ENCODE results near the gene PTGER3.

The PTGER3 gene

GRCh38 chr1:71049951-71050598, 2.5 kb upstream of the PTGER3 start:
- peak; percentile 85 for DNase-seq (ENCODE audit: low spot score)

- DNase-seq (ENCODE audit: low spot score), result no peak
These were observed 553 bp downstream of the PTGER3 start for GRCh38 chr1:71046891-71047634.

DNA sequence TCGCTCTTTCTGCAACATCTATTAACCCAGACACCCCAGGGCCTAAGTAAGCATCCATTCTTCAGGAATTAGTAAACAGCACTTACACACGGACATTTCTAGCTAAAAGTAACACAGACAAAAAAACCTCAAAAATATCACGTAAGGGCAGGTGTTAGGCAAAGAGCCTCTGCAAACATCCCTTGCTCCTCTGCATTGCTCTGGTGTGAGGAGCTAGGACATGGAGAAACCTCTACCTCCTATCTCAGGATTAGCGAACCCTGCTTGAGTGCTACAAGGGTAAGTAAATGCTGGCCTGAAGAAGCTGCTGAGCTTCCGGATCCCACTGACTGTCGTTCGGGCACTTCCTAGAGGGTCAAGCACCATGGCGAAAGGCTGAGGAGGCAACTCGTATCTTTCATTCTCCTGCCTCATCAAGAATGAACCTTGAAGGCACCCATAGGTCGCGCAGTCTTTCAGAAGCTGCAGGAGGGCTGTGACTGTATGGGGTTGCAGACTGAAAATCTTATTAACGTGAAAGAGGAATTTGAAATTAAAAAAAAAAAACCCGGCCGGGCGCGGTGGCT, 2.1 kb downstream of the PTGER3 start:
- no peak for DNase-seq (ENCODE audit: low spot score)

GRCh38 chr1:71044833-71045232, 2.8 kb downstream of the PTGER3 start:
- DNase-seq (ENCODE audit: low spot score), result no peak

DNA sequence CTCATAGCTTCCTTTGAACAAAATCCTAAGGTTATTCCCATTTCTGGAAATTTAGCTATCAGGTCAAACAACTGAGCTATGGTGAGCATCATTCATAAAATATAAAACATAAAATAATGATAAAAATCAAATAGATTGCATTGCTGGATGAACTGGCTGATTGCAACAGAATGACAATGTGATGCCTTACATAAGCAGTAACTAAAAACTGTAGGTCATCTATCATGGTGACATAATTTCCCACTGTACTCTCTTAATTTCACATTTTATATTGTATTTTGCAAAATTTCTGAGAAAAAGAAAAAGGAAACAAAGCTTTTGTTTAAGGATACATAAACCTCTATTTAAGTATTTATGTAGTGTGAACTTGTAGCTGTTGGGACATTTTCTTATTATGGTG, 4.6 kb downstream of the PTGER3 start:
- no peak for DNase-seq (ENCODE audit: low spot score)

DNA sequence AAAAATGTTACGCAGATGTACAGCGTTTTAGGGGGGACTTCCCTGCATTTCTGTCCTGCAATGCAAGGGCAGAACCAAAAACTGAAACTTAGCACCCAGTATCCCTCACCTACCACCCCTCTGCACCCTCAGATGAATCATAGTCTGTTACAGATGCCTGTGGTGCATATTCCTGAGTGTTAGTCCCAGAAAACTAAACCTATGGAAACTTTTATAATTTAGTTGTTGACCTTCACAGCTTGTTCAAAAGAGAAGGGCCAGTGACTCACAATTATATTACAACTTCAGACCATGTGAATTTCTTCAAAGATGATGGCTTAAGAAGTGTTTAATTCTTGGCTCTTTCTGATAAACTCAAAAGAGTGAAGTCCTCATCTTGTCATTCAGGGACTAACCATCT, 5.8 kb downstream of the PTGER3 start:
- no peak for DNase-seq (ENCODE audit: low spot score)

DNA sequence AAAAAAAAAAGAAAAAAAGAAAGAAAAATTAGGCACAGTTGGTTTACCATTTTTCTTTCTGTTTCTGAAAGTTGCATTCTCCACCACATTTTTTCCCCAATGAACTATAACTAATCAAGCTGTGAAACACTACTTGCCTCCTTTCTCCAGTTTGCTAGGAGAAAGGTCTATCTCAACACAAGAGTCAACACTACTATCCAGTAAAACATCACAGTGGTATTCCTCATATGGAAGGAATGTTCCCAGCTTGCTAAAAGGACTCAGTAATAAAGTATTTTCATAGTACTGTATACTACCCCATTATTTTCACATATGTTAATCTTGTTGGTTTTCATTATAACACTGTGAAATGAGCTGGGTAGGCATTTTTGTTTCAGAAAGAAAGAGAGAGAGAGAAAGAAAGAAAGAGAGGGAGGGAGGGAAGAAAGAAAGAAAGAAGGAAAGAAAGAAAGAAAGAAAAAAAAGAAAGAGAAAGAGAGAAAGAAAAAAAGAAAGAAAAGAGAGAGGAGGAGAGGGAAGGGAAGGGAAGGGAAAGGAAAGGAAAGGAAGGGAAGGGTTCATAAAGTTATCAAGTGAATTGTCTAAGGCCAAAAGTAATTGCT, 7.9 kb downstream of the PTGER3 start:
- no peak for DNase-seq (ENCODE audit: low spot score)

DNA sequence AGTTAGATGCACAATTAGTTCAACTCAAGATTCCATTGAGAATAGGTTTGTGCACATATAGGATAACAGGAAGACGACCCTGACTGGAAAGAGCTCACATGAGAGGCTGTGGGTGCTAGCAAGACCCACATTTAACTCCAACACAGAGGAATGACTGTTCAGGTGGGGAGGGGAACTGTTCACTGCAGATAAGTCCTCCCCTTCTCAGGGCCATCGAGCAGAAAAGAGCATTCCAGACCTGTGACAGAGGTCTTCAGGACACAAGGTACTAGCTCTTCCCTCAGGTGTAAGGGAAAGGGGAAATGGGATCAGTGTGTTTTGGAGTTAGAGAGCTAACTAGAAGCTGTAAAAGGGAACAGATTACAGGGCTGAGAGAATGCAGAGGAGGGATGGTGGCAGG, 8.7 kb downstream of the PTGER3 start:
- no peak for DNase-seq (ENCODE audit: low spot score)

DNA sequence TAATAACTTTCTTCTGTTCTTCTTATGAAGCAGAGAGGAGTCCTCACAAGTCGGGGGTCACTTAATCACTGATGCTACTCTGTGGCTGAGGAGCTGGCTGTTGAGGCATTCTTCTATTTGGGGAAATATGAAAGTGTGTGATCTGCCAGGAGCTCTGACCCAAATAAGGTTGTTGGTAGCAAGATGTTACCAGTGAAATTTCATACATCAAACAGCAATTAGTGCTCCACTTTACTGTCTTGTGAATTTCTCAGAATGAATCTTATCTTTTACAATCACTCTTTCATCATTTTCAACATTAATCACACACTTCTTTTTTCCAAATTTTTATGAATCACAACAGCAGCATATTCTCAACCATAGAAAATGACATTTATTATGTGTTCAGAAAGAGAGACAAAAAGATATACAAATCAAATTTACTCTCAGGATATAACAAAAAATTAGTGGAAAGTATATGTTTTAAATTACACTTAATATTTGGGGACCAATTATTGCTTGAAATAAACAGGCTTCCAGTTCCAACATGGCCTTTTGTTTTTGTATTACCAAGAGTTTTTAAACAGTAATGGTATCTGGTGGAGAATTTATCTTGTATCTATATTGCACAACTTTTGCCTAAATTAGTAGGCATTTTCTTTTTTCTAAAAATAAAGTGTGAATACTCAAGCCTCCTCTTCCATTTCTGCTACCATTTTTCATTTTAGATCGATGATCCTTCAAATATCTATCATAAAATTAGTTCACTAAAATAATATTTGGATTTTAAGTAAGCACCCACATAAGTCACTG, 9.6 kb downstream of the PTGER3 start:
- no peak for DNase-seq (ENCODE audit: low spot score)

DNA sequence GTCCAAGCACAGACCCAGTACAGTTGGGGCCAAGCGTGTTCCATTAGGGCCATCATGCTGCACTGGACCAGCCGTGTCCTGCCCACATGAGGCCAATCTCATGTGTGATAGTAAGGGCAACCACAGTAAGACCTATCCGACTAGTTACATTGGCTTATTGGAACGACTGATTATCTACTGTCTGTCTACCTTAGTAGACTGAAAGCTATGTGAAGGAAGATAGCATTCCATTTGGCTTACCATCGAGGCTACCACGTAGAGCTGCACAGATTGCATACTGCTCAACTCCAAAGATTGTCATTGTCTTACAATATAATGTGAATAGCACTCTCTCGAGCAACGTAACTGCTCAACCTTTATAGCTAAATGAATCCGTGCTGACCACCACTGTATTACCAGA, 10.6 kb downstream of the PTGER3 start:
- no peak for DNase-seq (ENCODE audit: low spot score)

- DNase-seq (ENCODE audit: low spot score), result no peak
These were observed 14.5 kb downstream of the PTGER3 start for GRCh38 chr1:71033136-71033535.

DNA sequence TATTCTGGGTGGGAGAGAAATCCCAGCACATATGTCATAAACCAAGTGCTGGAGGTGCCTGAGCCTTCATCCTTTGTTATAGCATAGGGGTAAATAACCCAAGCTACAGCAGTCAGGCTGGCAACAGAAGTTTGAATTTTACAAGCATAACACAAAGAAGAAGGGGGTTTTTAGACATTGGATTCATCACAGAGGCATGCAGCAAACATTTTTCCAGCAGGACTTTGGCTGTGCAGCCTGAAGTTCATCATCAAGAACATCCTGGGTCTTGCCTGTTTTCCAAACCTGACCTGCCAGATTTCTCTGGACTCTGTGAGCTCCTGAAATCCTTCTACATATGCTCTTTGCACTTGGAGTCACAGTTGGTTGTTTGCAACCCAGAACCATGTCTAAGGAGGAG, 16.2 kb downstream of the PTGER3 start:
- DNase-seq (ENCODE audit: low spot score), result no peak

GRCh38 chr1:71030026-71030425, 17.6 kb downstream of the PTGER3 start:
- DNase-seq (ENCODE audit: low spot score), result no peak

DNA sequence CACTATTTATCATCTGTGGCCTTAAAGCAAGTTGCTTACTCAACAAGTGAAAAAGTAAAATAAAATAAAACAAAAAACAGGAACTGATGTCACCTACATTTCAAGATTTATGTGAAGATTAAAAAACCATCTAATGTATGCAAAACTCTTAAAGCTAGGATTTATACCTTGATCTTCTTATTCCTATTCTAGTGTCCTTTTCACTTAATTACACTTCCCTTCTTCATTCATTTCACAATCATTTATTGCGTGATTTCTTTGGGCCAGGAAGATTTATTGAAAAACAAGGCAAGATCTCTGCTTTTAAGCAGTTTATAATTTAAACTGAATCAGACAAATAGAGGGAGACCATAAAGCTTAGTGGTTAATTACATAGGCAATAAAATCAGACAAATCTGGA, 18.6 kb downstream of the PTGER3 start:
- DNase-seq (ENCODE audit: low spot score), result no peak

DNA sequence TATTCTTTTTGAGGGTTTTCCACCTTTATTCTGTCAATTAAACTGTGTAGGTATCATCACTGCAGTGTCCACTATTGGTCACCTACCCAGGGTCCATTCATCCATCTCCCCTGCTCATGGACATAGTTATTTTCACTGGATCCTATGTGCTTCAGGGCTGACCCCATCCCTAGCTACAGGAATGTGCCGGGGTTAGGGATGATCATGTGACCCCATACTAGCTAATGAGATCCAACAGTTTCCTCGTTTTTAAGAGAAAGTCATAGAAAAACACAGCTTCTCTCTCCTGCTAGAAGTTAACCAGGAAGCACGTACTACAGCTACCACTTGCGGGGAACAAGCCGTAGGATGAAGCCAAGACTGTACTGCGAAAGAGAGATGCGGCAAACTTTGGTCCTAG, 19.6 kb downstream of the PTGER3 start:
- DNase-seq (ENCODE audit: low spot score), result no peak

GRCh38 chr1:71026093-71026492, 21.5 kb downstream of the PTGER3 start:
- DNase-seq (ENCODE audit: low spot score), result no peak

DNA sequence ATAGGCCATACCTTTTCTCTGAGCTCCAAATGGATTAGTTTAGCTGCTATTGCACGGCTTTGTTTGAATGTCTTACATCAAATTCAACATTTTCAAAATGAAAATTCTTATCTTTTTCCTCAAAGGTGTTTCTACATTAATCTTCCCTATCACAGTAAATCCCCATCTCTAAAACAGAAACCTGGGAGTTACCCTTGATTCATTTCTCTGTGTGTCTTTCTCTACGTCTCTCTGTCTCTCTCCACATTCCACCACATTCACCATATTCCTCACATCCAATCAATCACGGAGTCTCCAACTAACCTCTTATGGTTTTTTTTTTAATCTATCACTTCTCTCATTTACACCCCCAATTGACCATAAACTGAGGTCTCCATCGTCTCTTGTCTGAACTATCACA, 24.1 kb downstream of the PTGER3 start:
- DNase-seq (ENCODE audit: low spot score), result no peak

DNA sequence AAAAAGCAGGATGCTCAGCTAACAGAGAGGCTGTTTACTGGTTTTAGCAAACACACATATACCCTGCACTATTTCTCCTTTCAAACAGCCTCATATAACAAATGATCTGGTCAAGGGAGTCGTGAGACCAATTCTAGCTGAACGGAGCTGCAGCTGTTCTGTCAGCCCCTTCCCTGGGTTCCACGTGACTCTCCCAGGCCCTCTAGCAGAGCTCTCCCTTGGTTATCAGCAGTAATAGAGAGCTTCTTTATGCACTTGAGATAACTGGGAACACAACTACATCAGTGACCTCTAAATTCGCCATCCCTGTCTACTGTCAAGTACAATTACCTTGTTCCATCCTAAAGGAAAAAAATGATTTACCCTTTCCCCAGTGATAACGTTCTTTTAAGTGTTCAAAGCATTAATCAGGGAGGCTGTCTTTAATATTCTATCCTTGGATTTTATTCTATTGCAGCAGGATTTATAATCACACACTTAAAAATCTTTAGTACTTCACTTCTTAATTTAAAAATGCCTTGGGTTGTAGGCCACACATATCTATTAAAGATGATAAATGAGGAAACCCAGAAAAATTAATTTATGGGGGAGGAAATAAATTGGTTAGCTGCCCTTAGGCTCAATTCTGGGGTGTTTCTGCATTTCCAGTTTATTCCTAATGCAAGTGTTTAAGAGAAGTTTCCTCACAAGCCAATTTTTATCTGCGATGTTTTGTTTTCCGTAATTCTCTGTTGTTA, 28.2 kb downstream of the PTGER3 start:
- DNase-seq (ENCODE audit: low spot score), result peak; percentile 75

DNA sequence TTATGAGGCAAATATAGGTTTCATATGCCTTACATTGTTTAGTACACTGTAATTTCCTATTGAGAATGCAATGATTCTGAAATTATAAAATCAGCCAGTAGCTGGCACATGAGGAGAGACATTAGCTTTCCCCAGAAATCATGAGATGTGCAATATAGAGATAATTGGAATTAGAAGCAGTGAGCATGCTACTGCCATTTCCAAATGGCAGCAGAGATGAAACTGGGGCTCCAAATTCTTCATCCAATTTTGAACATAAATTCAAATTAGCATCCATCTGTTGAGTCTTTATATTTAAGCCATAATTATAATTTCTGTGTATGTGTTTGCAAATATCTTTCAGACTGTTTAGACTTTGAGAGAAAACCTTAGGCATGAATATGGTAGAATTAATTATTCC, 28.8 kb downstream of the PTGER3 start:
- DNase-seq (ENCODE audit: low spot score), result no peak

DNA sequence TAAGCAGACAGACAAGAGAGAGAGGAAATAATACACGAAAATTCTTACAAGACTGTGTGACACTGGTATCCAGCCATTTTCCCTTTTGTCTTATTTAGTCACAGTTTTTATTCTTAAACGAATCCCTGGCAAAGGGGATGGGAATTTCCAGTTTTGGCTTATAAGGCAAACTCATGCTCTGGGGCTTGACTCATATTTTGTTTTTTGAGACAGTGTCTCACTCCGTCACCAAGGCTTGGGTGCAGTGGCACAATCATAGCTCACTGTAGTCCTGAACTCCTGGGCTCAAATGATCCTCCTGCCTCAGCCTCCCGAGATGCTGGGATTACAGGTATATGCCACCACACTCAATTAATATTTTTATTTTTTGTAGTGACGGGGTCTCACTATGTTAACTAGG, 31.9 kb downstream of the PTGER3 start:
- no peak for DNase-seq (ENCODE audit: low spot score)

DNA sequence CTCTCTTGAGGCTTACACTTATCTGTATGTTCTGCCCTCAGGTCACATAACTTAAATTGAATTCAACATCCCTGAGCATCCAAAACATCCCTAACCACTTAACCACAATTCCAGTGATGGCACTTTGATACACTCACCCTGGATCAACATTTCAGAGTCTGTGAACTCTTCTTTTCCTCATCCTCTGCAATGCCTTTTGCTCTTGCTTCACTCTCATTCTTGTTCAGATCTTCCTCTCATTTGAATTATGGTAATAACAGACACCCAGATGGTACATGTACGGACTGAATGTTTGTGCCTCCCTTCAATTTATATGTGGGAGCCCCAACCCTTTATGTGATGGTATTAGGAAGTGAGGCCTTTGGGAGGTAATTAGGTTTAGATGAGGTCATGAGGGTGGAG, 33.4 kb downstream of the PTGER3 start:
- no peak for DNase-seq (ENCODE audit: low spot score)

Measured in Ammon's horn (tissue), 1 donor.